GM13977 (cell line): ENCODE measurements around the gene GABBR2.

Experiments
- DNase-seq: peaks from one replicate; pipeline ENCODE4 v3.0.0; 2012; ENCODE audit warnings: low spot score
- CTCF ChIP-seq: IDR thresholded peaks from 2 replicates; pipeline ENCODE4 v1.5.1; 2012; ENCODE audit warnings: mild to moderate bottlenecking, control low read depth; ENCODE audit not compliant: insufficient read depth; ENCODE audit errors: extremely low read depth, missing control alignments
- in situ Hi-C: fragments of 300-500 bp; cut with MboI; formaldehyde crosslinking; loops from one replicate; pipeline ENCODE4 v1.12.0; 2022; ENCODE audit warnings: low sequenced_read_pairs, low pct_unique_long_range_greater_than_20kb, mixed read lengths, inconsistent platforms; ENCODE audit not compliant: unreplicated experiment

The GABBR2 gene

GRCh38 chr9:98541684-98542230 is 167.0 kb downstream of the GABBR2 start:
- no peak for DNase-seq
- in situ Hi-C loops = no loop called here
- no peak for TF ChIP-seq CTCF

- no peak for TF ChIP-seq CTCF
- in situ Hi-C loops = no loop called here
Measured at GRCh38 chr9:98540476-98540875, 168.3 kb downstream of the GABBR2 start.

DNA sequence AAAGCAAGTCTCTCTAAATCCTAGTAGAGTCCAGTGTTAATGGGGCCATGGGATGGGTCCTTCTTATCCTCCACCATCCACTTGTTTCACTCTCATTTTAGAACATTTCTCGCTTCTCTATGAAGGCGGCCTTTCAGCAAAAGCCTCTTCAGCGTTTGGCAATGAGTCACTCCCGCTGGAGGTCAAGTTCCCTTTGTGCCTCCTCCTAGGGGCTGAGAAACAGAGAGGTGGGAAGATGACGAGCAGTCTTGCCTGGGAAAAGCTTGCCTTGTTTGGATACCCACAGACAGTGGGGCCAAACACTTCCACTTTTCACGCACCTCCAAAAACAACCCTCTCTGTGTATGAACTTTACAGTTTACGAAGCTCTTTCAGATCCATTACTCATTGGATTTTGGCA is 168.8 kb downstream of the GABBR2 start:
- in situ Hi-C loops = no loop called here
- DNase-seq = no peak
- no peak for TF ChIP-seq CTCF

More at GRCh38 chr9:98540476-98540875, 168.3 kb downstream of the GABBR2 start:
- DNase-seq = no peak

GRCh38 chr9:98538626-98539031 is 170.1 kb downstream of the GABBR2 start:
- no peak for DNase-seq
- TF ChIP-seq CTCF = no peak
- in situ Hi-C loops = no loop called here

DNA sequence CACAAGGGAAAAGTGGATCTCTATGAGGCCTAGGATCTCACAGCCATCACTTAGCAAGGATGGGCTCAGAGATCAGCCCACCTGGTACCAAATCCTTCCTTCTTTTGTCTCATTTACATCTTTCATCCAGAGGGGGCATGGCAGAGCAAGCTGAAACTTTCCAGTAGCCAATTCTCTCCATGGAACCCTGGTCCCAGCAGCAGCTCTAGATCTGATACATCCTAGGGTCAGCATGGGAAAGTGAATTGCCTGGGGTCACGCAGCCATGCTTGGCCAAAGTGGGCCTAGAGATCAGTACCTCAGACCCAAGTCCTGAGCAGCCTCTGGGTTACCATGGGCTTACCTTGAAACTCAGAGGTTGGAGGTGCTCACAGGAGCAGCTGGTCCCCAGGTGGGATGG is 170.5 kb downstream of the GABBR2 start:
- no peak for TF ChIP-seq CTCF
- DNase-seq = no peak
- in situ Hi-C loops = no loop called here

DNA sequence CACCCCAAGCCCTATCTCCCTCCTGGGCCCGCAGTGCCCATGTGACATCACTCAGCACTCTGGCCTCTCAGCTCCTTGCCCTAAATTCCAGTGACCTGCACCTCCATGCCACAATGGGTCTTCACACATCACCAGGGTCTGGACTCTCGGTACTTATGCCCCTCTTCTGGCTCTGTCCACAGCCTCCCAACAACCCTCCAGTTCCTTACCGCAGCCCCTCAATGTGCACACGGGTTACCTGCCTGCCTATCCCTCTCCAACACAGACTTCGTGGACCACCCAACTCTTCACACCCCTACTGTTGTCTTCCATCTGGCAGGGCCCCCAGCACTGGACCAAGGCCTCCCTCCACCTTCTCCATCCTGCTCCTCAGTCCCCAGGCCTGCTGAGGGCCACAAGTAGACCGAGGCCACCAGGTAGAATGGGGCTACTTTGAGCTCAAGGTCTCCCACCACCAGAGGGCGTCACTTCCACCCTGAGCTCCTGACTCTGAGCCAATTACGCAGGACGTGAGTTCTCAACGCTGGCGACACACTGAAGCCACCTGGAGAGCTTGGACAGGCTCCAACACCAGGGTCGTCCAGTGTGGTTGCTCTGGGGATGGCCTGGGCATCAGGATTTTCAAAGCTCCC is 172.1 kb downstream of the GABBR2 start:
- TF ChIP-seq CTCF = peak; percentile 69
- in situ Hi-C loops = no loop called here
- DNase-seq = peak; percentile 50
